ENCODE measurements around the gene TAB2. TPM values are rescaled to one million over a fixed set of nuclear protein-coding genes. Genes with fewer than 3 reads are reported as not detected.

TAB2 gene
- total and polyA plus RNA-seq, 9 of the 15 experiments (the other 6 are each of a cell fraction or from before 2014, with no cell fraction given): 9.1 to 38.3 (median 18.6) TPM

- H3K27me3 ChIP-seq (ENCODE audit: control insufficient read depth in 2 of 2, insufficient read depth in 2 of 2, low read length in 2 of 2): no peaks in the 10 kb centered on the region
- H3K36me3 ChIP-seq (ENCODE audit: control insufficient read depth, insufficient read depth, low read length): peaks cover 19% of the 10 kb centered on the region; the same call in 2 of the 3 replicates
- no peaks in the 10 kb centered on the region for H3K9me3 ChIP-seq (replicated peaks; ENCODE audit: control insufficient read depth, insufficient read depth, low read depth, low read length)
- H3K9ac ChIP-seq (ENCODE audit: insufficient read depth in 1 of 2, low read depth in 2 of 2, low read length in 2 of 2): no peak overlapping the region
- in situ Hi-C loops (cut with MboI) (no loop called here), intact Hi-C loops (cut with micrococcal nuclease) (loop anchor here (5.0 kb wide), 1 partner anchor 92 kb away; the partner anchor contains the start of gene TAB2)
- no peaks in the 10 kb centered on the region for H4K20me1 ChIP-seq (replicated peaks; ENCODE audit: control insufficient read depth, insufficient read depth, low read length)
- FAIRE-seq (no peak), DNase-seq (ENCODE audit: extremely low read depth in 1 of 4, low spot score in 3 of 4) (no peak), ATAC-seq (no peak)
- POLR2A ChIA-PET: interaction anchor here (0.6 kb wide), 1 partner anchor 135 kb away, joined by 3 read pairs; no protein-coding TSS in a partner anchor
- H3K79me2 ChIP-seq (ENCODE audit: control insufficient read depth, insufficient read depth, low read length): no peaks in the 10 kb centered on the region
- 85% methylated on average over 3 of the region's 3 CpGs for WGBS (ENCODE audit: insufficient coverage, low coverage, missing lambda C conversion rate)
- no peak for TF ChIP-seq RFX7 (CRISPR knock-in tag; IDR thresholded peaks at IDR 0.05)
- no peak for TF ChIP-seq RFX1 (IDR thresholded peaks at IDR 0.05)
- TF ChIP-seq ZMIZ1 (IDR thresholded peaks at IDR 0.05; ENCODE audit: low read depth in 2 of 2, low read length in 2 of 2): no peak
- TF ChIP-seq E2F5 (CRISPR knock-in tag; IDR thresholded peaks at IDR 0.05): no peak
- TF ChIP-seq ELF1 (tag; IDR thresholded peaks at IDR 0.05): no peak
- TF ChIP-seq ZNF778 (CRISPR knock-in tag; IDR thresholded peaks at IDR 0.05): no peak
- TF ChIP-seq ARNT (IDR thresholded peaks at IDR 0.05): no peak
- no peak for TF ChIP-seq SMAD1 (IDR thresholded peaks at IDR 0.05; ENCODE audit: low read depth, low read length, partially characterized antibody)
- no peak for TF ChIP-seq KLF1 (tag; IDR thresholded peaks at IDR 0.05)
- no peak for TF ChIP-seq MIER1 (IDR thresholded peaks at IDR 0.05; ENCODE audit: low read depth)
- no peak for TF ChIP-seq POLR2AphosphoS2 (IDR thresholded peaks at IDR 0.05; ENCODE audit: low read length)
- TF ChIP-seq NEUROD1 (IDR thresholded peaks at IDR 0.05; ENCODE audit: borderline replicate concordance, low read depth, low read length, partially characterized antibody): no peak
- TF ChIP-seq ZNF41 (CRISPR knock-in tag; conservative IDR thresholded peaks at IDR 0.05): no peak
- no peak for TF ChIP-seq CC2D1A (IDR thresholded peaks at IDR 0.05)
- TF ChIP-seq ZNF124 (CRISPR knock-in tag; IDR thresholded peaks at IDR 0.05): no peak
- no peak overlapping the region for H3K4me2 ChIP-seq (ENCODE audit: insufficient read depth, low read length)
- no peaks in the 10 kb centered on the region for H3K4me1 ChIP-seq (replicated peaks in 1 of 2; ENCODE audit: control insufficient read depth in 2 of 2, insufficient read depth in 2 of 2, low read length in 2 of 2)
- BruUV-seq (replicated peaks): no TSS peak
- H2AFZ ChIP-seq (ENCODE audit: low read depth, low read length): no peak overlapping the region
- no peak overlapping the region for H3K4me3 ChIP-seq
- CTCF ChIA-PET (ENCODE audit: low intra/inter-chr PET ratio): no interaction called here
- no peak overlapping the region for H3K27ac ChIP-seq (ENCODE audit: extremely low read depth, low read depth, low read length)
- H3K9me1 ChIP-seq (ENCODE audit: control insufficient read depth, insufficient read depth, low read length): no peaks in the 10 kb centered on the region
Measured at GRCh38 chr6:149409617-149410016, 92.1 kb downstream of the TAB2 start.
